Natural killer cell (primary cell): Measurements from ENCODE around the gene SPIB. TPM values are rescaled to one million over a fixed set of nuclear protein-coding genes. Genes with fewer than 3 reads are reported as not detected.

ENCODE experiments used
- ATAC-seq, 3 donors: fragments of 150-1000 bp in 2 of 3; fragments of 200-7000 bp in 1 of 3; cut with Tn5 transposase; 1 replicate in 1 of 3; 2 replicates in 2 of 3; pipeline ENCODE4 v1.10.0; 2021; ENCODE audit warnings: mild to moderate bottlenecking in 2 of 3, moderate library complexity in 2 of 3
- DNase-seq, 2 donors: peaks; one replicate each; pipeline versions ENCODE4 v3.0.0 to v3.0.0-alpha.2; 2013 to 2021; ENCODE audit warnings: mixed read lengths in 1 of 2
- H3K27ac ChIP-seq: one replicate; pipeline ENCODE4 v1.5.1; 2013; ENCODE audit warnings: mild to moderate bottlenecking, low read length
- H3K27me3 ChIP-seq: one replicate; pipeline ENCODE4 v1.6.1; 2013; ENCODE audit warnings: low read length; ENCODE audit not compliant: control insufficient read depth, insufficient read depth
- H3K36me3 ChIP-seq: one replicate; pipeline ENCODE4 v1.6.1; 2013; ENCODE audit warnings: low read length; ENCODE audit not compliant: control insufficient read depth, insufficient read depth
- H3K4me1 ChIP-seq: one replicate; pipeline ENCODE4 v1.6.1; 2013; ENCODE audit warnings: low read length; ENCODE audit not compliant: control insufficient read depth, insufficient read depth
- H3K4me3 ChIP-seq: one replicate; pipeline ENCODE4 v1.5.1; 2013; ENCODE audit warnings: low read length
- H3K9me3 ChIP-seq: one replicate; pipeline ENCODE4 v1.6.1; 2013; ENCODE audit warnings: low read length; ENCODE audit not compliant: control insufficient read depth, insufficient read depth
- H3K27ac Mint-ChIP-seq, 2 donors: one replicate each; pipeline ENCODE4 v1.8.0; 2022; ENCODE audit warnings: mild to moderate bottlenecking in 2 of 2, mixed read lengths in 2 of 2, moderate library complexity in 1 of 2
- H3K27me3 Mint-ChIP-seq, 2 donors: one replicate each; pipeline ENCODE4 v1.8.0; 2022; ENCODE audit warnings: low read depth in 2 of 2, mixed read lengths in 2 of 2
- H3K36me3 Mint-ChIP-seq: one replicate; pipeline ENCODE4 v1.8.0; 2022; ENCODE audit warnings: mixed read lengths
- H3K4me1 Mint-ChIP-seq, 2 donors: one replicate each; pipeline ENCODE4 v1.8.0; 2022; ENCODE audit warnings: mixed read lengths in 2 of 2
- H3K4me3 Mint-ChIP-seq: one replicate; pipeline ENCODE4 v1.8.0; 2022; ENCODE audit warnings: mild to moderate bottlenecking, moderate library complexity, mixed read lengths
- H3K9me3 Mint-ChIP-seq, 2 donors: one replicate each; pipeline ENCODE4 v1.8.0; 2022; ENCODE audit warnings: mixed read lengths in 2 of 2
- CTCF ChIP-seq: fragments of 200-600 bp; IDR thresholded peaks from one replicate; pipeline ENCODE4 v1.8.0; 2022; ENCODE audit warnings: antibody characterized with exemption
- WGBS: methylation state at CpG from one replicate; pipeline ENCODE4 v1.1.7; 2013; ENCODE audit warnings: missing lambda C conversion rate; ENCODE audit not compliant: insufficient coverage; 5-methylcytosine and 5-hydroxymethylcytosine counted together
- intact Hi-C: fragments of 100-400 bp; cut with micrococcal nuclease; formaldehyde crosslinking; loops from one replicate; pipeline ENCODE4 v1.14.2; 2022
- total RNA-seq, 4 donors: library from RNA; stranded (reverse); fragments of 120-200 nt in 1 of 4; gene quantifications; one replicate each; pipeline versions ENCODE4 v1.2.3 to v1.2.4, GENCODE V29; 2013 to 2022

Gene SPIB
- total RNA-seq, 3 donors from 2014 or later (not counting 1 experiment from before 2014, with no cell fraction given): 0.77 to 2.8 (median 0.78) TPM

DNA sequence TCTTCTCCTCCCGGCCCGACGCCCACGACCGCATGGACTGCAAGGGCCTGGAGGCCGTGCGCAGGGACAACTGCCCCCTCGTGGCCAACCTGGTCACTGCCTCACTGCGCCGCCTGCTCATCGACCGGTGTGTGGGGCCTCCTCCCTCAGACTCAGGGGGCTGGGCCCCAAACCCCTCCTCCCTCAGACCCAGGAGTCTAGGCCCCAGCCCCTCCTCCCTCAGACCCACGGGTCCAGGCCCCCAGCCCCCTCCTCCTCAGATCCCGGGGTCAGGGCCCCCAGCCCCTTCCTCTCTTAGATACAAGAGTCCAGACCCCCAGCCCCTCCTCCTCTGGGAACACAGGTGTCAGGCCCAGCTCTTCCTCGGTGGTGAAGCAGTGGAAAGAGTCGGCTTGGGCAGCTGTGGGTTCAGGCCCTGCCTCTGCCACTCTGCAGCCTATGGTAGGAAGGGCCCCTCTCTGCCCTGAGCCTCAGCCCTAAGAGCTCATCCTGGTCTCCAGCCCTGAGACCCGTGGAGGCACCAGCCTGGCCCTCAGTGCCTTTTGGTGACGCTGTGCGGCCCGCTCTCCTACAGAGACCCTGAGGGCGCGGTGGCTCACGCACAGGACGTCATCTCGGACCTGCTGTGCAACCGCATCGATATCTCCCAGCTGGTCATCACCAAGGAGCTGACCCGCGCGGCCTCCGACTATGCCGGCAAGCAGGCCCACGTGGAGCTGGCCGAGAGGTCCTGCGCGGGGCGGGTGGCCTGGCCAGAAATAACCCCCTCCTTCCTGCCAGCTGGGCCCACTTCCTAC lies 3.7 kb upstream of the SPIB start:
- H3K27ac Mint-ChIP-seq: peak overlapping the region in 1 of 2 donors; percentile 70
- no peaks in the 10 kb centered on the region for H3K9me3 Mint-ChIP-seq
- peaks cover 3% of the 10 kb centered on the region for H3K27me3 ChIP-seq
- ATAC-seq (peak; percentile 78 to 93 (median 92)), DNase-seq (peak; percentile 72 to 83)
- no peaks in the 10 kb centered on the region for H3K36me3 ChIP-seq
- no peaks in the 10 kb centered on the region for H3K36me3 Mint-ChIP-seq
- peaks cover 9 to 24% of the 10 kb centered on the region in 2 donors for H3K4me1 Mint-ChIP-seq
- H3K4me3 ChIP-seq: peak overlapping the region; percentile 28
- H3K4me3 Mint-ChIP-seq: no peak overlapping the region
- H3K27me3 Mint-ChIP-seq: peaks cover 14 to 15% of the 10 kb centered on the region in 2 donors
- peak; percentile 80 for TF ChIP-seq CTCF
- H3K4me1 ChIP-seq: peaks cover 47% of the 10 kb centered on the region
- H3K9me3 ChIP-seq: no peaks in the 10 kb centered on the region
- 39% methylated on average over 36 of the region's 37 CpGs for WGBS
- intact Hi-C loops: loop anchor here (1.0 kb wide), 2 partner anchors 47 to 58 kb away; no protein-coding TSS in a partner anchor
- H3K27ac ChIP-seq: peak overlapping the region; percentile 84

DNA sequence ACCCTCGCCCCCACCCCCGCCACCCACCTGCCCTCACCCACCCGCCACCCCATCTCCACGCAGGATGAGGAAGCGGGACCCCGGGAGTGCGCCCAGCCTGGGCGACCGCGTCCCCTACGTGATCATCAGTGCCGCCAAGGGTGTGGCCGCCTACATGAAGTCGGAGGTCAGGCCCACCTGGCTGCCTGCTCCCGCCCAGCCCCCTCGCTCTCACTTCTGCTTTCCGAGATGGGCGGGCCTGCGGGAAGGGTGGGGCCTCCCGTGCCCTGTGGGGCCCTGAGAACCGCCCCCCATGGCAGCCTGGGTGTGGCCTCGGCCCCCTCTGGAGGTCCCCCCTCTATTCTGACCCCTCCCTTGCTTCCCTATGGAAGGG lies 3.1 kb upstream of the SPIB start:
- Mint-ChIP-seq H3K4me3 (no peak overlapping the region), H3K9me3 (no peaks in the 10 kb centered on the region), H3K27me3 (peaks cover 20 to 21% of the 10 kb centered on the region in 2 donors), H3K36me3 (no peaks in the 10 kb centered on the region), H3K27ac (no peak overlapping the region), H3K4me1 (peaks cover 12 to 27% of the 10 kb centered on the region in 2 donors)
- Histone ChIP-seq H3K27me3 (peaks cover 3% of the 10 kb centered on the region), H3K27ac (peak overlapping the region; percentile 84), H3K36me3 (no peaks in the 10 kb centered on the region), H3K4me3 (no peak overlapping the region), H3K4me1 (peaks cover 47% of the 10 kb centered on the region), H3K9me3 (no peaks in the 10 kb centered on the region)
- no peak for DNase-seq
- no peak for TF ChIP-seq CTCF
- ATAC-seq: peak; percentile 10 to 59 (median 15)
- WGBS: 38% methylated on average over 20 of the region's 22 CpGs
- intact Hi-C loops: no loop called here

DNA sequence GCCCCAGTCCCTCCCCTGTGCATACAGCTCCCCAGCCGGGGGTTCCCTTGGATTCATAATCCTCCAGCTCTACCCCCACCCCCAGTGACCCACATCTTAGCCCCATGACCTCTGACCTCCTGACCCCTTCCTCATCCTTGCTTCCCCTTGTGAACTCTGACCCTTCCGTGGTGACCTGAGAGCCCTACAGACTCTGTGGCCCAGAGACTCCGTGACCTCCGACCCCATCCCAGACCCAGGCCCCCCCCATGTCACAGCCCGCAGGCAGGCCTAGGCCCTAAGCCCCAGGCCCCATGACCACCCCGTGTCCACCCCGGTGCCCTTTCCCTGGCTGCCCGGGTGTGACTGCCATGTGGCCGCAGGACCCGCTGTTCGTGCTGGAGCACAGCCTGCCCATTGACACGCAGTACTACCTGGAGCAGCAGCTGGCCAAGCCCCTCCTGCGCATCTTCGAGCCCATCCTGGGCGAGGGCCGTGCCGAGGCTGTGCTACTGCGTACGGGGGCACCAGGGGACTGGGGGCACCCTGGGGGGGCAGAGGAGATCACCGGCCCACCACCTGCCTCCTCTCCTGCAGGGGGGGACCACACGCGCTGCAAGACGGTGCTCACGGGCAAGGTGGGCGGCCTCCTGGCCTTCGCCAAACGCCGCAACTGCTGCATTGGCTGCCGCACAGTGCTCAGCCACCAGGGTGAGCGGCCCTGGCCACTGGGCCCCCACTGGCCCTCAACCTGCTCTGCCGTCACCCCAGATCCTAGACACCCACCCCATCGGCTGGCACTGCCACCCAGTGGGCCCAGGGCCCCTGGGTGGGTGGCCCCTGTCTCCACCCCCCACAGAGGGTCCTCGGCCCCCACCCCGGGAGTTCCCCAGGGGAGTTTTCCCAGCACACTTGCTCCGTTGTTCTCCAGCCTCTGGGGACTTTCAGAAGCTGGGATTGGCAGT lies 2.4 kb upstream of the SPIB start:
- H3K4me1 ChIP-seq: peaks cover 47% of the 10 kb centered on the region
- no peaks in the 10 kb centered on the region for H3K36me3 ChIP-seq
- no peaks in the 10 kb centered on the region for H3K36me3 Mint-ChIP-seq
- H3K27me3 Mint-ChIP-seq: peaks cover 21 to 27% of the 10 kb centered on the region in 2 donors
- H3K4me3 Mint-ChIP-seq: no peak overlapping the region
- H3K27ac Mint-ChIP-seq: no peak overlapping the region
- H3K4me1 Mint-ChIP-seq: peaks cover 12 to 27% of the 10 kb centered on the region in 2 donors
- DNase-seq: no peak
- TF ChIP-seq CTCF: no peak
- ATAC-seq: no peak
- H3K27ac ChIP-seq: peak overlapping the region; percentile 75
- WGBS: 86% methylated on average over 35 of the region's 35 CpGs
- H3K9me3 Mint-ChIP-seq: no peaks in the 10 kb centered on the region
- no peak overlapping the region for H3K4me3 ChIP-seq
- intact Hi-C loops: no loop called here
- no peaks in the 10 kb centered on the region for H3K9me3 ChIP-seq
- peaks cover 6% of the 10 kb centered on the region for H3K27me3 ChIP-seq
